K562 (cell line): ENCODE measurements around the gene FAM222A. TPM values are rescaled to one million over a fixed set of nuclear protein-coding genes. Genes with fewer than 3 reads are reported as not detected.

ENCODE experiments used
- ATAC-seq: fragments of 200-7000 bp; cut with Tn5 transposase; 3 replicates; pipeline ENCODE4 v1.9.1; 2020; ENCODE audit warnings: moderate library complexity
- BruUV-seq: library from RNA; stranded (reverse); fragments of 400-500 nt; replicated peaks from 2 replicates; lab custom pipeline; 2021; lab: Mats Ljungman, UMichigan
- CTCF ChIA-PET: fragments of 300-600 bp; formaldehyde crosslinking; extraction: SDS; loops from one replicate; lab custom pipeline; 2021; ENCODE audit warnings: low intra/inter-chr PET ratio; lab: Yijun Ruan, JAX
- POLR2A ChIA-PET: fragments of 300-600, 350-650 bp; sonication (Branson Sonifier 250); formaldehyde crosslinking; extraction: SDS; loops from one replicate; lab custom pipeline; 2021; ENCODE audit warnings: antibody characterized with exemption, inconsistent platforms; lab: Yijun Ruan, JAX
- DNase-seq, 4 experiments: peaks; one replicate each; pipeline versions ENCODE4 v3.0.0 to v3.0.0-alpha.2; 2011 to 2018; ENCODE audit warnings: low spot score in 3 of 4, mixed read lengths in 3 of 4; ENCODE audit errors: extremely low read depth in 1 of 4
- FAIRE-seq: peaks from 2 replicates; lab custom pipeline; 2011; peaks lifted over from hg19 to GRCh38; lab: Jason Lieb, UNC
- H2AFZ ChIP-seq: 2 replicates; pipeline ENCODE4 v1.6.0; 2011; ENCODE audit warnings: low read depth, low read length, control low read depth, inconsistent platforms
- H3K27ac ChIP-seq: fragments of 200-600 bp; 3 replicates; pipeline ENCODE4 v1.8.0; 2011; ENCODE audit warnings: low read depth, mild to moderate bottlenecking, control low read depth, inconsistent platforms, low read length, moderate library complexity, mixed read lengths; ENCODE audit errors: extremely low read depth
- H3K27me3 ChIP-seq, 2 experiments: fragments of 300-600 bp in 1 of 2; 2 replicates in 1 of 2; 3 replicates in 1 of 2; pipeline versions ENCODE4 v1.6.0 to v1.8.0; 2011; ENCODE audit warnings: inconsistent platforms in 2 of 2, low read length in 2 of 2, mild to moderate bottlenecking in 1 of 2, mixed read lengths in 1 of 2, moderate library complexity in 1 of 2; ENCODE audit not compliant: control insufficient read depth in 2 of 2, insufficient read depth in 2 of 2
- H3K36me3 ChIP-seq: fragments of 300-600 bp; 3 replicates; pipeline ENCODE4 v1.8.0; 2011; ENCODE audit warnings: mild to moderate bottlenecking, low read length, inconsistent platforms; ENCODE audit not compliant: control insufficient read depth, insufficient read depth
- H3K4me1 ChIP-seq, 2 experiments: fragments of 200-600 bp in 1 of 2; replicated peaks in 1 of 2; 2 replicates in 1 of 2; 3 replicates in 1 of 2; pipeline versions ENCODE4 v1.5.1 to v1.8.0; 2011; ENCODE audit warnings: inconsistent platforms in 2 of 2, low read length in 2 of 2, mild to moderate bottlenecking in 1 of 2, mixed read lengths in 1 of 2, moderate library complexity in 1 of 2; ENCODE audit not compliant: control insufficient read depth in 2 of 2, insufficient read depth in 2 of 2
- H3K4me2 ChIP-seq: 2 replicates; pipeline ENCODE4 v1.6.1; 2011; ENCODE audit warnings: low read length, control low read depth, inconsistent platforms, mixed read lengths; ENCODE audit not compliant: insufficient read depth
- H3K4me3 ChIP-seq: fragments of 200-600 bp; sonication (generic), shearing (Covaris generic); 2 replicates; pipeline ENCODE4 v1.5.1; 2016; ENCODE audit warnings: control low read depth, inconsistent platforms
- H3K79me2 ChIP-seq: fragments of 200-600 bp; 3 replicates; pipeline ENCODE4 v1.8.0; 2011; ENCODE audit warnings: low read length, inconsistent platforms; ENCODE audit not compliant: control insufficient read depth, insufficient read depth
- H3K9ac ChIP-seq, 2 experiments: 2 replicates each; pipeline versions ENCODE4 v1.6.0 to v1.6.1; 2011; ENCODE audit warnings: low read depth in 2 of 2, low read length in 2 of 2, control low read depth in 1 of 2, inconsistent platforms in 1 of 2, mild to moderate bottlenecking in 1 of 2, mixed read lengths in 1 of 2; ENCODE audit not compliant: insufficient read depth in 1 of 2
- H3K9me1 ChIP-seq: one replicate; pipeline ENCODE4 v1.6.0; 2011; ENCODE audit warnings: inconsistent platforms, mild to moderate bottlenecking, low read length, moderate library complexity; ENCODE audit not compliant: control insufficient read depth, insufficient read depth
- H3K9me3 ChIP-seq: replicated peaks from 2 replicates; pipeline ENCODE4 v1.5.1; 2011; ENCODE audit warnings: low read depth, low read length, inconsistent platforms; ENCODE audit not compliant: control insufficient read depth, insufficient read depth
- H4K20me1 ChIP-seq: replicated peaks from 2 replicates; pipeline ENCODE4 v1.6.1; 2011; ENCODE audit warnings: low read length, inconsistent platforms, mixed read lengths; ENCODE audit not compliant: control insufficient read depth, insufficient read depth
- DDX20 ChIP-seq: fragments of 450-650 bp; IDR thresholded peaks from 2 replicates; pipeline ENCODE4 v1.6.1; 2016; ENCODE audit warnings: missing genetic modification characterization, low read depth, mild to moderate bottlenecking, missing compliant biosample characterization, moderate library complexity
- HNRNPUL1 ChIP-seq: fragments of 200-400 bp; formaldehyde crosslinking; IDR thresholded peaks from 2 replicates; pipeline ENCODE4 v1.6.1; 2017; ENCODE audit warnings: low read length
- SIRT6 ChIP-seq: IDR thresholded peaks from one replicate; pipeline ENCODE4 v1.6.1; 2012; ENCODE audit warnings: low read depth, mild to moderate bottlenecking, control low read depth, inconsistent platforms, low read length, moderate library complexity
- ZFP36 ChIP-seq: fragments of 150-350 bp; IDR thresholded peaks from 2 replicates; pipeline ENCODE4 v1.6.1; 2018; ENCODE audit warnings: low read length, low read depth; ENCODE audit not compliant: partially characterized antibody
- WGBS: fragments of 100-300 bp; shearing (Covaris generic); methylation state at CpG from one replicate; pipeline ENCODE4 v1.1.6; 2016; ENCODE audit warnings: low coverage, mixed read lengths; ENCODE audit not compliant: insufficient coverage; ENCODE audit errors: missing lambda C conversion rate; 5-methylcytosine and 5-hydroxymethylcytosine counted together
- in situ Hi-C: fragments of 300-500 bp; cut with MboI; formaldehyde crosslinking; loops from 4 replicates; pipeline ENCODE4 v1.15.0; 2018; ENCODE audit warnings: inconsistent platforms, mixed read lengths
- intact Hi-C: fragments of 100-400 bp; cut with micrococcal nuclease; formaldehyde crosslinking; loops from 2 replicates; pipeline ENCODE4 v1.14.2; 2022
- polyA plus RNA-seq, 8 experiments: library from polyadenylated mRNA; depleted of rRNA in 4 of 8; stranded (reverse) in 5 of 8; unstranded in 3 of 8; fragments of >200 nt; fragmentation: Nextera tagmentation in 2 of 8; fragmentation: Illumina TruSeq in 1 of 8; extraction: Ambion mirVana in 2 of 8; extraction: Trizol in 1 of 8; gene quantifications; 2 replicates each; pipeline versions ENCODE4 v1.2.1 to v1.2.3, GENCODE V29; 2011 to 2014; ENCODE audit warnings: inconsistent platforms in 1 of 8, missing spikeins in 1 of 8
- total RNA-seq, 7 experiments: library from RNA; depleted of rRNA in 6 of 7; stranded (reverse); fragments of >200 nt in 6 of 7; fragmentation: Illumina TruSeq in 2 of 7; extraction: Trizol in 2 of 7; gene quantifications; 2 replicates each; pipeline versions ENCODE4 v1.2.1 to v1.2.3, GENCODE V29; 2011 to 2021; ENCODE audit warnings: low replicate concordance in 1 of 7
- TF ChIP-seq, protein P1 (sequence below): fragments of 250-450 bp; sonication (Bioruptor Pico); IDR thresholded peaks from 2 replicates; pipeline ENCODE4 v1.5.0; 2021; ENCODE audit warnings: mild to moderate bottlenecking, borderline replicate concordance
- TF ChIP-seq, protein P2 (sequence below): fragments of 250-450 bp; sonication (Bioruptor Pico); IDR thresholded peaks from 2 replicates; pipeline ENCODE4 v1.4.0; 2020; ENCODE audit warnings: mild to moderate bottlenecking, moderate library complexity

FAM222A gene
- total and polyA plus RNA-seq, 9 of the 15 experiments (the other 6 are each of a cell fraction or from before 2014, with no cell fraction given): 0.03 to 0.36 (median 0.12) TPM; not detected in 1

DNA sequence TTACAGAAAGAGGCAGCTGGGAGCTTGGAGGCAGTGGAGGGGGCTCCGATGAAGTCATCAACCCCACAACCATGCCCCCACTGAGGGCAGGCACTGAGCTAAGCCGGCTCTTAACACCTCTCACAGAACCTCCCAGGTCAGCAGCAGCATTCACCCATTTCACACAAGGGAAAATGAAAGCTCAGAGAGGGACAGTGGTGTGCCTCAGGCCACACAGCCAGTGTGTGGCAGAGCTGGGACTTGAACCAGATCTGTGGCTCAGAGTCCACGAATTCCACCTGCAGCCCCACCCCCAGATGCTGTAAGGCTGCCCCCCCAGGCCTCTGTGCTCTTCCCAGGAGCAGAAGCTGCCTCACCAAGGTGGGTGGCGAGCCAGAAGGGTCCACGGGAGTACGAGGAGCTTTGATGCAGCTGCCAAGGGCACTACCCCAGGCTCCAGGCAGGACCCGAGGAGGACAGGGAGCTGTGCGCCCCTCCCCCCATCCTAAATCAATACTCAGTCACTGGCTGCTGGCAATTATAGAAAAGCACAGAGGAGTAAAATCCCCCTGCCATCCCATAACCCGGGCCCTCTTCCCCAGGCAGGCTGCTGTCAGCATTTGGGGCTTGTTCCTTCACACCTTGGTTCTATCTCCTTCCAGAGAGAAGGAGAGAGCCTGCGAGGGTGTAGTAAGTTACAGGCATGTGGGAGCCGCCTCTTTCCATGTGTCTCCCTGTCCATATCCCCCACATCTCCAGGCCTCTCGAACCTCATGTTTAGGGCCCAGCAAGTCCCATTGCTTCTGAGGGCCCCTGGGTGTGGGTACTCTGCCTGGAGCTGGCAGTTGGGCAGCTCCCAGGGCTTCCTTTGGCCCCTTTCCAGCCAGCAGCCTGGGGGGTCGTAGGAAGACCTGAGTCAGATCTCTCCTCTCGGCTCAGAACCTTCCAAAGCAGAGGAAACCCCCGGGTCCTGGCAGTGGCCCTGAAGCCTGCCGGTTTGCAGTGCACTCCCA lies 47.6 kb downstream of the FAM222A start:
- Histone ChIP-seq H3K4me2 (no peak overlapping the region), H3K9me3 (peaks cover 3% of the 10 kb centered on the region; the same call in 1 of the 2 replicates), H3K4me1 (no peaks in the 10 kb centered on the region; a peak in 1 of 5 replicates), H3K9ac (no peak overlapping the region; a peak in 1 of 4 replicates), H3K27ac (no peak overlapping the region), H3K79me2 (no peaks in the 10 kb centered on the region), H2AFZ (no peak overlapping the region), H3K27me3 (peaks cover 23 to 65% of the 10 kb centered on the region in 2 experiments; a peak in 4 of 5 replicates), H3K4me3 (no peak overlapping the region), H4K20me1 (no peaks in the 10 kb centered on the region; the same call in 1 of the 2 replicates), H3K36me3 (no peaks in the 10 kb centered on the region), H3K9me1 (no peaks in the 10 kb centered on the region)
- FAIRE-seq (no peak), ATAC-seq (no peak), DNase-seq (no peak)
- in situ Hi-C loops: no loop called here
- BruUV-seq: no TSS peak
- ChIA-PET CTCF (interaction anchor here (0.5 kb wide), 1 partner anchor 16 kb away, joined by 3 read pairs; no protein-coding TSS in a partner anchor), POLR2A (interaction anchor here (0.6 to 0.7 kb wide), 4 partner anchors 36 to 1651 kb away, joined by 3 to 4 read pairs (median 3); no protein-coding TSS in a partner anchor)
- intact Hi-C loops: no loop called here
- TF ChIP-seq, protein P1, sequence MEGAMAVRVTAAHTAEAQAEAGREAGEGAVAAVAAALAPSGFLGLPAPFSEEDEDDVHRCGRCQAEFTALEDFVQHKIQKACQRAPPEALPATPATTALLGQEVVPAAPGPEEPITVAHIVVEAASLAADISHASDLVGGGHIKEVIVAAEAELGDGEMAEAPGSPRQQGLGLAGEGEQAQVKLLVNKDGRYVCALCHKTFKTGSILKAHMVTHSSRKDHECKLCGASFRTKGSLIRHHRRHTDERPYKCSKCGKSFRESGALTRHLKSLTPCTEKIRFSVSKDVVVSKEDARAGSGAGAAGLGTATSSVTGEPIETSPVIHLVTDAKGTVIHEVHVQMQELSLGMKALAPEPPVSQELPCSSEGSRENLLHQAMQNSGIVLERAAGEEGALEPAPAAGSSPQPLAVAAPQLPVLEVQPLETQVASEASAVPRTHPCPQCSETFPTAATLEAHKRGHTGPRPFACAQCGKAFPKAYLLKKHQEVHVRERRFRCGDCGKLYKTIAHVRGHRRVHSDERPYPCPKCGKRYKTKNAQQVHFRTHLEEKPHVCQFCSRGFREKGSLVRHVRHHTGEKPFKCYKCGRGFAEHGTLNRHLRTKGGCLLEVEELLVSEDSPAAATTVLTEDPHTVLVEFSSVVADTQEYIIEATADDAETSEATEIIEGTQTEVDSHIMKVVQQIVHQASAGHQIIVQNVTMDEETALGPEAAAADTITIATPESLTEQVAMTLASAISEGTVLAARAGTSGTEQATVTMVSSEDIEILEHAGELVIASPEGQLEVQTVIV (CRISPR knock-in tag): no peak
- TF ChIP-seq ZFP36 (peak; percentile 39), HNRNPUL1 (no peak), DDX20 (tag) (no peak), SIRT6 (no peak)
- TF ChIP-seq, protein P2, sequence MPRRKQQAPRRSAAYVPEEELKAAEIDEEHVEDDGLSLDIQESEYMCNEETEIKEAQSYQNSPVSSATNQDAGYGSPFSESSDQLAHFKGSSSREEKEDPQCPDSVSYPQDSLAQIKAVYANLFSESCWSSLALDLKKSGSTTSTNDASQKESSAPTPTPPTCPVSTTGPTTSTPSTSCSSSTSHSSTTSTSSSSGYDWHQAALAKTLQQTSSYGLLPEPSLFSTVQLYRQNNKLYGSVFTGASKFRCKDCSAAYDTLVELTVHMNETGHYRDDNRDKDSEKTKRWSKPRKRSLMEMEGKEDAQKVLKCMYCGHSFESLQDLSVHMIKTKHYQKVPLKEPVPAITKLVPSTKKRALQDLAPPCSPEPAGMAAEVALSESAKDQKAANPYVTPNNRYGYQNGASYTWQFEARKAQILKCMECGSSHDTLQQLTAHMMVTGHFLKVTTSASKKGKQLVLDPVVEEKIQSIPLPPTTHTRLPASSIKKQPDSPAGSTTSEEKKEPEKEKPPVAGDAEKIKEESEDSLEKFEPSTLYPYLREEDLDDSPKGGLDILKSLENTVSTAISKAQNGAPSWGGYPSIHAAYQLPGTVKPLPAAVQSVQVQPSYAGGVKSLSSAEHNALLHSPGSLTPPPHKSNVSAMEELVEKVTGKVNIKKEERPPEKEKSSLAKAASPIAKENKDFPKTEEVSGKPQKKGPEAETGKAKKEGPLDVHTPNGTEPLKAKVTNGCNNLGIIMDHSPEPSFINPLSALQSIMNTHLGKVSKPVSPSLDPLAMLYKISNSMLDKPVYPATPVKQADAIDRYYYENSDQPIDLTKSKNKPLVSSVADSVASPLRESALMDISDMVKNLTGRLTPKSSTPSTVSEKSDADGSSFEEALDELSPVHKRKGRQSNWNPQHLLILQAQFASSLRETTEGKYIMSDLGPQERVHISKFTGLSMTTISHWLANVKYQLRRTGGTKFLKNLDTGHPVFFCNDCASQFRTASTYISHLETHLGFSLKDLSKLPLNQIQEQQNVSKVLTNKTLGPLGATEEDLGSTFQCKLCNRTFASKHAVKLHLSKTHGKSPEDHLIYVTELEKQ: no peak
- WGBS: 1% methylated on average over 15 of the region's 16 CpGs
